Coronary artery (tissue), 2 donors: ENCODE measurements around the gene ACOT7.

Experiments
- DNase-seq: peaks from one replicate; pipeline ENCODE4 v3.0.0-alpha.2; 2017; ENCODE audit warnings: low spot score
- H3K27ac ChIP-seq, 2 donors: fragments of 200-600 bp; sonication (generic); one replicate each; pipeline ENCODE4 v1.5.1; 2016 to 2019
- H3K4me3 ChIP-seq: fragments of 200-600 bp; sonication (generic); 2 replicates; pipeline ENCODE4 v1.5.1; 2016; ENCODE audit warnings: mild to moderate bottlenecking, moderate library complexity
- CTCF ChIP-seq: fragments of 200-600 bp; sonication (generic); IDR thresholded peaks from one replicate; pipeline ENCODE4 v1.5.1; 2019; ENCODE audit warnings: antibody characterized with exemption

Gene ACOT7

GRCh38 chr1:6274102-6274501 is 119.5 kb downstream of the ACOT7 start:
- no peak overlapping the region for H3K27ac ChIP-seq
- no peak for TF ChIP-seq CTCF
- DNase-seq, result no peak
- H3K4me3 ChIP-seq, result no peak overlapping the region

GRCh38 chr1:6273380-6273891 is 120.1 kb downstream of the ACOT7 start:
- no peak for DNase-seq
- H3K4me3 ChIP-seq, result no peak overlapping the region
- H3K27ac ChIP-seq, result no peak overlapping the region
- TF ChIP-seq CTCF, result no peak

GRCh38 chr1:6272868-6273267 is 120.7 kb downstream of the ACOT7 start:
- DNase-seq, result no peak
- Histone ChIP-seq H3K27ac (no peak overlapping the region), H3K4me3 (no peak overlapping the region)
- TF ChIP-seq CTCF, result no peak

DNA sequence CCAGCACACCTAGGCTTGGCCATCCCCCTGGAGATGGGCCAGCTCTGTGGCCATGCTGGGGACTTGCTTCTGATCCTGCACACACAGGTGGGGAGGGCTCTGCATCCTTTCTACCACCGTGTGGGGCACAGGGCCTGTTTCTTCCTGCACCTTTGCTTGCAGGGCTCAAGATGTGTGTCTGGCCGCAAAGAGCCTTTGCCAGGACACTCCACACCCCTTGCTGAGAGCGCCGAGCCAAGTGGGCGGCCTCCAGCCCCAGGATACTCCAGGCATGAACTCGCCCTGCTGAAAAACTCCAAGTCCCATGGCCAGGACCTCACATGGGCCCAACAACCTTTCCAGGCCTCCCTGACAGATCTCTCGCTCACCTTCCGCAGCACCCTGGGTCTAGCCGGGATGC is 121.1 kb downstream of the ACOT7 start:
- no peak for TF ChIP-seq CTCF
- DNase-seq, result no peak
- H3K4me3 ChIP-seq, result no peak overlapping the region
- no peak overlapping the region for H3K27ac ChIP-seq

DNA sequence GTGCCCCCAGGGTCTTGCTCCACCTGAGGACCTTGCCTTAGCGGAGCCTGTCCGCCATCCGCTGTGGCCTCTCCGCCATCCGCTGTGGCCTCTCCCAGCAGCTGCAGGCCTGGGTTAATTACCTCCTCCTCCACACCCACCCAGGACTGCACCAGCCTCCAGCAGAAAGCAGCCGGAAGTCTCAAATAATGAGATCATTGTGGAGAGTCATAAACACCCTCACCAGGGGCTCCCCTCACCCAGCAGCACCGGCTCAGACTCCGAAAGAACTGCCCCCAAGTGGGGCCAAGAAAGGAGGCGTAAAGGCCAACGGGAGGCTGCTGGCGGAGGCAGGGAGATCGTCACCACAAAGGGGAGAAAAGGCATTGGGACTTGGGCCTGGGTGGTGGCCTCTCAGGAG is 122.0 kb downstream of the ACOT7 start:
- Histone ChIP-seq H3K4me3 (no peak overlapping the region), H3K27ac (no peak overlapping the region)
- no peak for TF ChIP-seq CTCF
- no peak for DNase-seq

DNA sequence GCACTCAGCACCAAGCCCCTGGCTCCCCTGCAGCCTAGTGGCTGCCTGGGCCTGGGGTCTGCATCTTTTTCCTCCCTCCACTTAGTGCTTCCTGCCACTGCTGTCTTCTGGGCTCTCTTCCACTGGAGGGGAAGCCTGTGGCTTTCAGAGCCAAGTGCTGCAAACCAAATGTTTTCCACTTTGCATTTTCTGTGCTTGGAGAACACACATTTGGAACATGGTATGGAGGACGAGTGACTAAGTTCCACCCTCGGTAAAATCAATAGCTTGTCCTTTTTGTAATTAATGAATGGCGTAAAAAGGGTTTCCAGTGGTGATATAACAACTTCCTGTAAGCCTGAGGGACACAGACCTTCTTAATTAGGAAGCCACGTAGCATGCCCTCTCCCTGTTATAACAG is 122.6 kb downstream of the ACOT7 start:
- no peak for DNase-seq
- TF ChIP-seq CTCF, result no peak
- no peak overlapping the region for H3K27ac ChIP-seq

GRCh38 chr1:6270401-6270800 is 123.2 kb downstream of the ACOT7 start:
- DNase-seq, result no peak
- no peak for TF ChIP-seq CTCF
- H3K27ac ChIP-seq, result no peak overlapping the region
- no peak overlapping the region for H3K4me3 ChIP-seq

More for the DNA sequence above, 122.6 kb downstream of the ACOT7 start:
- H3K4me3 ChIP-seq, result no peak overlapping the region
